Loucy (cell line): ENCODE results near the gene LY86.

Source experiments
- H2AFZ ChIP-seq: fragments of 200-600 bp; sonication (generic); 2 replicates; pipeline ENCODE4 v1.6.0; 2016; ENCODE audit warnings: antibody characterized with exemption, mild to moderate bottlenecking, low read length, moderate library complexity
- H3F3A ChIP-seq: fragments of 200-600 bp; 2 replicates; pipeline ENCODE4 v1.6.0; 2016; ENCODE audit warnings: antibody characterized with exemption, low read depth, mild to moderate bottlenecking
- H3K27me3 ChIP-seq: fragments of 200-600 bp; sonication (generic); 2 replicates; pipeline ENCODE4 v1.6.1; 2014; ENCODE audit warnings: low read length, mild to moderate bottlenecking; ENCODE audit not compliant: insufficient read depth, poor library complexity, severe bottlenecking
- H3K36me3 ChIP-seq: fragments of 200-600 bp; sonication (generic); 2 replicates; pipeline ENCODE4 v1.6.1; 2016; ENCODE audit warnings: low read length; ENCODE audit not compliant: insufficient read depth
- H3K4me1 ChIP-seq: fragments of 200-600 bp; sonication (generic); 2 replicates; pipeline ENCODE4 v1.5.1; 2014; ENCODE audit warnings: low read length, mild to moderate bottlenecking; ENCODE audit not compliant: insufficient read depth, poor library complexity, severe bottlenecking
- H3K4me2 ChIP-seq: fragments of 200-600 bp; sonication (generic); 2 replicates; pipeline ENCODE4 v1.6.0; 2014; ENCODE audit warnings: antibody characterized with exemption, low read length, low read depth, mild to moderate bottlenecking; ENCODE audit not compliant: poor library complexity, severe bottlenecking
- H3K4me3 ChIP-seq: fragments of 200-600 bp; sonication (generic); 2 replicates; pipeline ENCODE4 v1.5.1; 2014; ENCODE audit warnings: low read length, mild to moderate bottlenecking, mixed read lengths; ENCODE audit not compliant: poor library complexity, severe bottlenecking
- H3K79me2 ChIP-seq: fragments of 200-600 bp; sonication (generic); 2 replicates; pipeline ENCODE4 v1.6.1; 2014; ENCODE audit warnings: low read length; ENCODE audit not compliant: insufficient read depth
- H3K9ac ChIP-seq: fragments of 200-600 bp; sonication (generic); 2 replicates; pipeline ENCODE4 v1.6.0; 2014; ENCODE audit warnings: mild to moderate bottlenecking, low read depth, low read length, moderate library complexity; ENCODE audit not compliant: poor library complexity, severe bottlenecking
- H3K9me2 ChIP-seq: fragments of 200-600 bp; sonication (generic); replicated peaks from 2 replicates; pipeline ENCODE4 v1.6.1; 2016; ENCODE audit warnings: low read depth, low read length, mixed read lengths
- H3K9me3 ChIP-seq: fragments of 200-600 bp; sonication (generic); 2 replicates; pipeline ENCODE4 v1.6.1; 2014; ENCODE audit warnings: mild to moderate bottlenecking, antibody characterized with exemption, low read length, low read depth; ENCODE audit not compliant: insufficient read depth
- H4K20me1 ChIP-seq: fragments of 200-600 bp; sonication (generic); 2 replicates; pipeline ENCODE4 v1.6.0; 2014; ENCODE audit warnings: antibody characterized with exemption, low read length, mild to moderate bottlenecking; ENCODE audit not compliant: insufficient read depth, poor library complexity, severe bottlenecking
- CTCF ChIP-seq: fragments of 200-600 bp; sonication (generic); conservative IDR thresholded peaks from 2 replicates; pipeline ENCODE4 v1.5.1; 2014; ENCODE audit warnings: mild to moderate bottlenecking, antibody characterized with exemption, low read length
- EZH2phosphoT487 ChIP-seq: fragments of 200-600 bp; IDR thresholded peaks from 2 replicates; pipeline ENCODE4 v1.6.1; 2018; ENCODE audit warnings: antibody characterized with exemption, mild to moderate bottlenecking, moderate library complexity, borderline replicate concordance

The LY86 gene

GRCh38 chr6:6688951-6689350 is 100.4 kb downstream of the LY86 start:
- no peaks in the 10 kb centered on the region for H4K20me1 ChIP-seq
- H3K4me3 ChIP-seq, result no peak overlapping the region
- no peaks in the 10 kb centered on the region for H3K9me3 ChIP-seq
- H3K9me2 ChIP-seq, result no peaks in the 10 kb centered on the region
- H3K4me1 ChIP-seq, result no peaks in the 10 kb centered on the region
- TF ChIP-seq CTCF (no peak), EZH2phosphoT487 (no peak)
- H2AFZ ChIP-seq, result no peak overlapping the region
- no peak overlapping the region for H3K4me2 ChIP-seq
- no peak overlapping the region for H3K9ac ChIP-seq
- no peaks in the 10 kb centered on the region for H3K36me3 ChIP-seq
- no peaks in the 10 kb centered on the region for H3K27me3 ChIP-seq
- H3F3A ChIP-seq, result no peaks in the 10 kb centered on the region
- H3K79me2 ChIP-seq, result no peaks in the 10 kb centered on the region

GRCh38 chr6:6689400-6690143 is 101.1 kb downstream of the LY86 start:
- Histone ChIP-seq H4K20me1 (no peaks in the 10 kb centered on the region), H3K79me2 (no peaks in the 10 kb centered on the region), H3K4me1 (no peaks in the 10 kb centered on the region), H3K4me2 (no peak overlapping the region), H3K9ac (no peak overlapping the region), H3K9me3 (no peaks in the 10 kb centered on the region), H3F3A (no peaks in the 10 kb centered on the region), H3K36me3 (no peaks in the 10 kb centered on the region), H3K4me3 (no peak overlapping the region), H3K9me2 (no peaks in the 10 kb centered on the region), H3K27me3 (no peaks in the 10 kb centered on the region), H2AFZ (no peak overlapping the region)
- TF ChIP-seq CTCF (no peak), EZH2phosphoT487 (no peak)

GRCh38 chr6:6690144-6690483 is 101.6 kb downstream of the LY86 start:
- TF ChIP-seq EZH2phosphoT487, result no peak
- TF ChIP-seq CTCF, result no peak
- H4K20me1 ChIP-seq, result no peaks in the 10 kb centered on the region
- H3F3A ChIP-seq, result no peaks in the 10 kb centered on the region
- no peaks in the 10 kb centered on the region for H3K4me1 ChIP-seq
- no peaks in the 10 kb centered on the region for H3K27me3 ChIP-seq
- no peak overlapping the region for H3K4me2 ChIP-seq
- H3K4me3 ChIP-seq, result no peak overlapping the region
- no peak overlapping the region for H3K9ac ChIP-seq
- no peaks in the 10 kb centered on the region for H3K9me3 ChIP-seq
- H3K9me2 ChIP-seq, result no peaks in the 10 kb centered on the region
- H3K36me3 ChIP-seq, result no peaks in the 10 kb centered on the region
- no peaks in the 10 kb centered on the region for H3K79me2 ChIP-seq
- H2AFZ ChIP-seq, result no peak overlapping the region
